Mucosa of descending colon (tissue), 3 donors: ENCODE measurements around the gene NECAB2. TPM values are rescaled to one million over a fixed set of nuclear protein-coding genes. Genes with fewer than 3 reads are reported as not detected.

Experiments used
- ATAC-seq: fragments of 200-7000 bp; cut with Tn5 transposase; one replicate; pipeline ENCODE4 v1.9.1; 2020; ENCODE audit warnings: mild to moderate bottlenecking, moderate library complexity
- DNase-seq, 3 donors: peaks; one replicate each; pipeline ENCODE4 v3.0.0-alpha.2; 2020
- H3K36me3 ChIP-seq: fragments of 200-600 bp; one replicate; pipeline ENCODE4 v1.8.0; 2021; ENCODE audit warnings: low read depth, mild to moderate bottlenecking
- H3K4me1 ChIP-seq: fragments of 200-600 bp; one replicate; pipeline ENCODE4 v1.8.0; 2021; ENCODE audit warnings: low read depth, mild to moderate bottlenecking
- H3K4me3 ChIP-seq: fragments of 200-600 bp; one replicate; pipeline ENCODE4 v1.8.0; 2021; ENCODE audit warnings: mild to moderate bottlenecking
- H3K9me3 ChIP-seq: fragments of 200-600 bp; one replicate; pipeline ENCODE4 v1.8.0; 2021; ENCODE audit warnings: mild to moderate bottlenecking
- intact Hi-C, 2 donors: fragments of 100-400 bp; cut with DNase I in 1 of 2; cut with micrococcal nuclease in 1 of 2; formaldehyde crosslinking; loops; one replicate each; pipeline versions ENCODE4 v1.11.0 to v1.11.1; 2022; cut with DNase I, micrococcal nuclease
- total RNA-seq, 3 donors: library from RNA; stranded (reverse); fragmentation: NEBNext Ultra II Directional in 2 of 3; extraction: Animal tissue kit (Norgen Biotek cat#: 25700) in 2 of 3; gene quantifications; one replicate each; pipeline versions ENCODE4 v1.2.1 to v1.2.4, GENCODE V29; 2021 to 2023
- TF ChIP-seq, protein P1 (sequence below): fragments of 200-600 bp; IDR thresholded peaks from one replicate; pipeline ENCODE4 v1.8.0; 2022; ENCODE audit warnings: antibody characterized with exemption, mild to moderate bottlenecking
- donor health status: DM: no; HTN: no; CAD: no; lungs with moderate emphysema.
- donor health status: DM: no; HTN: no; CAD: no.
- donor health status: DM: no; HTN: yes; CAD: no.

The NECAB2 gene
- total RNA-seq, 3 donors from 2014 or later = 0.55 to 2.0 (median 0.96) TPM

DNA sequence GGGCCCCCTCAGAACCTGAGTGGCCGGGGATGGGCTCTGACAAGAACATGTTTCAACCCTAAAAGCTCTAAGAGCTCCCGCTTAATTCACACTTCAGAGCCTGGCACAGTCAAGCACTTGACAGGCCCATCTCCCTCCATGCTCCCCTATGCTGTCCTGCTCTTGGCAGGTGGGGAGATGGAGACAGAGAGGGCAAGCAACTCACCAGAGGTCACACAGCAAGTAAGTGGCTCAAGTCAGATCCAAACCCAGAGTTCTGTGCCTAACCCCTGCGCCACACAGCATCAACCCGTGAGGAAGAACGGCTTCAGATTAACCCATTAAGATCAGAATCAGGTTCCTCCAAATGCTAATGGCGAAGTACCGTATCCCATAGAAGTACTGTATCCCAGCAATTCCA is 36.4 kb downstream of the NECAB2 start:
- TF ChIP-seq, protein P1, sequence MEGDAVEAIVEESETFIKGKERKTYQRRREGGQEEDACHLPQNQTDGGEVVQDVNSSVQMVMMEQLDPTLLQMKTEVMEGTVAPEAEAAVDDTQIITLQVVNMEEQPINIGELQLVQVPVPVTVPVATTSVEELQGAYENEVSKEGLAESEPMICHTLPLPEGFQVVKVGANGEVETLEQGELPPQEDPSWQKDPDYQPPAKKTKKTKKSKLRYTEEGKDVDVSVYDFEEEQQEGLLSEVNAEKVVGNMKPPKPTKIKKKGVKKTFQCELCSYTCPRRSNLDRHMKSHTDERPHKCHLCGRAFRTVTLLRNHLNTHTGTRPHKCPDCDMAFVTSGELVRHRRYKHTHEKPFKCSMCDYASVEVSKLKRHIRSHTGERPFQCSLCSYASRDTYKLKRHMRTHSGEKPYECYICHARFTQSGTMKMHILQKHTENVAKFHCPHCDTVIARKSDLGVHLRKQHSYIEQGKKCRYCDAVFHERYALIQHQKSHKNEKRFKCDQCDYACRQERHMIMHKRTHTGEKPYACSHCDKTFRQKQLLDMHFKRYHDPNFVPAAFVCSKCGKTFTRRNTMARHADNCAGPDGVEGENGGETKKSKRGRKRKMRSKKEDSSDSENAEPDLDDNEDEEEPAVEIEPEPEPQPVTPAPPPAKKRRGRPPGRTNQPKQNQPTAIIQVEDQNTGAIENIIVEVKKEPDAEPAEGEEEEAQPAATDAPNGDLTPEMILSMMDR = no peak
- Histone ChIP-seq H3K4me1 (no peaks in the 10 kb centered on the region), H3K36me3 (no peaks in the 10 kb centered on the region), H3K4me3 (no peak overlapping the region), H3K9me3 (no peaks in the 10 kb centered on the region)
- intact Hi-C loops = no loop called here
- ATAC-seq (no peak), DNase-seq (no peak)

DNA sequence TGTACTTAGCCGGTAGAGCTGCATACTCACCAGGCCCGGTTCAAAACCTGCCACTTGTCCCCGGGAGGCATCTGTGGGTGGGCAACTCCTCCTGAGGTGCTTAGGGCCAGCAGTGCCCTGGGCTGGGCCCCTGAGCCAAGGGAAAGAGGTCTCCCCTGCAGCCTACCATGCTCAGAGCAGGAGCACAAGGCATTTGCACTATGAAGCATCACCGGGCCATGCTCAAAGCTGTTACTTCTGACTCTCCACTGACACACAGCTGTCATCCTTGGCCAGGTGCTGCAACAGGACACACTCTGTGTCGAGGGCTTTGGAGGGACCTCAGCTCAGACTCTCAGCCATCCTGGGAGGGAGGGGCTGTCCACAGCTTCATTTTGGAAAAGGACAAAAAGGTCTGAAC is 37.3 kb downstream of the NECAB2 start:
- no peaks in the 10 kb centered on the region for H3K36me3 ChIP-seq
- no peak overlapping the region for H3K4me3 ChIP-seq
- intact Hi-C loops = no loop called here
- TF ChIP-seq, protein P1 = no peak
- DNase-seq = no peak
- no peaks in the 10 kb centered on the region for H3K4me1 ChIP-seq
- ATAC-seq = no peak
- H3K9me3 ChIP-seq = no peaks in the 10 kb centered on the region

DNA sequence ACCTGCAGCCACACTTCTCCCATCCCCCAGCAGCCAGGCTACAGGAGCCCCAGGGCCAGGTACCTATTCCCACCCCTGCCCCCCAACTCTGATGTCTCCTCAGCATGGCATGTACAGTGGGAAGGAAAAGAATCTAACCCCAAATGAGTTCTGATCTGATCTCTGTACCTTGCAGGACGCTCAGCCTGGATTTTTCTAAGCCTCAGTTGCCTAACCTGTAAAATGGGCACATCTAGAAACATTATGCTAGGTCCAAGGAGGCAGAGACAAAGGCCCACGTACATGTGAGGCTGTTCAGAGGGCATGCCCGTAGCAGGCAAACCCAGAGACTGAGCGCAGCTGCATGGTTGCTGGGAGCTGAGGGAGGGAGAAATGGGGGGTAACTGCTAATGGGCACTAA is 39.5 kb downstream of the NECAB2 start:
- intact Hi-C loops = no loop called here
- H3K9me3 ChIP-seq = no peaks in the 10 kb centered on the region
- ATAC-seq (no peak), DNase-seq (no peak)
- no peaks in the 10 kb centered on the region for H3K4me1 ChIP-seq
- no peak overlapping the region for H3K4me3 ChIP-seq
- H3K36me3 ChIP-seq = no peaks in the 10 kb centered on the region
- TF ChIP-seq, protein P1 = no peak

DNA sequence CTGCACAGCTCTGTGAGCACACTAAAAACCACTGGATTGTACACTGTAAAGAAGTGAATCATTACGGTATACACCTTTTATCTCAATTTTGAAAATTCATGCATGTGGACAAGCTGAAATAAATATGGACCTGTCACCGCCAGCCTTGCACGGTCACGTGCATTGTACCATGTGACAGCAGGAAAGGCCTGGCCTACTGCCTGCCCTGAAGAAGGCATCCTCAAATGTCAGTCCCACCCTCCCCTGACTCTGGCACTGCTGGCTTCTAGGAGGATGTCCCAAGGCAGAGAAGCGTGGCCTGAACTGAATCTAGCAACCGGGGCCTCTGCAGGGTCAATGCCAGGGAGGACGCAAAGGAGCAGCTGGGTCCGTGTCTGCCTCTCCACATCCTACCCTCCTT is 39.9 kb downstream of the NECAB2 start:
- no peaks in the 10 kb centered on the region for H3K9me3 ChIP-seq
- no peak for ATAC-seq

DNA sequence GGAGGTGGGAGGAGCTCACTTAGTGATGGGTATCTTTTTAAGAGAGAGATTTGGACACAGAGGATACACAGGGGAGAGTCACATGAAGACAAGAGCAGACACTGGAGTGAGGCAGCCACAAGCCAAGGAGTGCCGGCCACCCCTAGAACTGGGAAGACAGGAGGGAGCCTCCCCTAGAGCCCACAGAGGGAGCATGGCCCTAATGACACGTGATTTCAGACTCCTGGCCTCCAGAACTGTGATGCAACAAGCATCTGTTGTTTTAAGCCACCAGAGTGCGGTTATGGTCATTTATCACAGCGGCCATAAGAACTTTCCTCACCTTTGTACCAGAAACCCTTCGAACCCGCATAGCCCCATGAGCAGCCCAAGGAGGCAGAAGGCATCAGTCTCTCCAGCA is 41.2 kb downstream of the NECAB2 start:
- Histone ChIP-seq H3K9me3 (no peaks in the 10 kb centered on the region), H3K4me3 (no peak overlapping the region), H3K36me3 (no peaks in the 10 kb centered on the region), H3K4me1 (no peaks in the 10 kb centered on the region)
- TF ChIP-seq, protein P1 = no peak
- ATAC-seq (no peak), DNase-seq (no peak)
- intact Hi-C loops = no loop called here

More for the DNA sequence above, 39.9 kb downstream of the NECAB2 start:
- intact Hi-C loops = no loop called here
- DNase-seq = no peak
- Histone ChIP-seq H3K4me3 (no peak overlapping the region), H3K36me3 (no peaks in the 10 kb centered on the region), H3K4me1 (no peaks in the 10 kb centered on the region)
- TF ChIP-seq, protein P1 = no peak
